Measurements from ENCODE around the gene SAMD4A. TPM values are rescaled to one million over a fixed set of nuclear protein-coding genes. Genes with fewer than 3 reads are reported as not detected.

Gene SAMD4A
- total RNA-seq, 1 experiment from 2014 or later, result 26.5 TPM

DNA sequence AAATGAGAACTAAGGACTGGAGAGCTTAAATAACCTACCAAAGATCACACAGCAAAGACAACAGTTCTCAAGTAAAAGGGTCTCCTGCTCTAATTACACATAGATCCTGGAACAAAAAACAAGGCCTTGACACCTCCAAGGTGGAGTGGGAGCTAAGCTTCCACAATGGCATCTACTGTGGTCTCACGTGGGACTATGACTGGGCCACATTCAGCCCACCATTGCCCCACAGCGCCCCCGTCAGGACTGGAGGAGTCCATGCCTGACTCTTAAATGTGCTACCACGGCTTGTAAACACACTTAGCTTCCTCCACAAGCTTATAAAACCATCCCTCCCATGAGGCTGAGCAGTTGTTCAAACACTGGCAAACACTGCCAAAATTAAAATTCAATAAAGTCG lies 247.1 kb downstream of the SAMD4A start:
- H3K4me3 ChIP-seq (ENCODE audit: low read depth, low read length, poor library complexity, severe bottlenecking), result no peak overlapping the region
- peak; percentile 52 for DNase-seq (ENCODE audit: low spot score)
- H3K27ac ChIP-seq (ENCODE audit: low read depth, low read length, poor library complexity, severe bottlenecking), result no peak overlapping the region
- intact Hi-C loops (cut with micrococcal nuclease; ENCODE audit: unreplicated experiment), result no loop called here
- CTCF ChIA-PET, result no interaction called here
- POLR2A ChIA-PET (ENCODE audit: low non-redundant PET), result no interaction called here
- TF ChIP-seq, protein P1, sequence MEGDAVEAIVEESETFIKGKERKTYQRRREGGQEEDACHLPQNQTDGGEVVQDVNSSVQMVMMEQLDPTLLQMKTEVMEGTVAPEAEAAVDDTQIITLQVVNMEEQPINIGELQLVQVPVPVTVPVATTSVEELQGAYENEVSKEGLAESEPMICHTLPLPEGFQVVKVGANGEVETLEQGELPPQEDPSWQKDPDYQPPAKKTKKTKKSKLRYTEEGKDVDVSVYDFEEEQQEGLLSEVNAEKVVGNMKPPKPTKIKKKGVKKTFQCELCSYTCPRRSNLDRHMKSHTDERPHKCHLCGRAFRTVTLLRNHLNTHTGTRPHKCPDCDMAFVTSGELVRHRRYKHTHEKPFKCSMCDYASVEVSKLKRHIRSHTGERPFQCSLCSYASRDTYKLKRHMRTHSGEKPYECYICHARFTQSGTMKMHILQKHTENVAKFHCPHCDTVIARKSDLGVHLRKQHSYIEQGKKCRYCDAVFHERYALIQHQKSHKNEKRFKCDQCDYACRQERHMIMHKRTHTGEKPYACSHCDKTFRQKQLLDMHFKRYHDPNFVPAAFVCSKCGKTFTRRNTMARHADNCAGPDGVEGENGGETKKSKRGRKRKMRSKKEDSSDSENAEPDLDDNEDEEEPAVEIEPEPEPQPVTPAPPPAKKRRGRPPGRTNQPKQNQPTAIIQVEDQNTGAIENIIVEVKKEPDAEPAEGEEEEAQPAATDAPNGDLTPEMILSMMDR (conservative IDR thresholded peaks at IDR 0.05; ENCODE audit: low read depth, low read length), result peak; percentile 51
- TF ChIP-seq EZH2 (IDR thresholded peaks at IDR 0.05; ENCODE audit: borderline replicate concordance, low read depth, low read length, poor library complexity, severe bottlenecking), result no peak
- H3K36me3 ChIP-seq (ENCODE audit: insufficient read depth, low read length, poor library complexity, severe bottlenecking), result no peaks in the 10 kb centered on the region
- no peaks in the 10 kb centered on the region for H3K9me3 ChIP-seq (ENCODE audit: low read depth, low read length, poor library complexity, severe bottlenecking)
- H3K27me3 ChIP-seq (replicated peaks; ENCODE audit: insufficient read depth, low read depth, low read length, poor library complexity), result no peaks in the 10 kb centered on the region
- peaks cover 8% of the 10 kb centered on the region for H3K4me1 ChIP-seq (ENCODE audit: insufficient read depth, low read length, poor library complexity, severe bottlenecking)
- no TSS peak for BruUV-seq (replicated peaks)

DNA sequence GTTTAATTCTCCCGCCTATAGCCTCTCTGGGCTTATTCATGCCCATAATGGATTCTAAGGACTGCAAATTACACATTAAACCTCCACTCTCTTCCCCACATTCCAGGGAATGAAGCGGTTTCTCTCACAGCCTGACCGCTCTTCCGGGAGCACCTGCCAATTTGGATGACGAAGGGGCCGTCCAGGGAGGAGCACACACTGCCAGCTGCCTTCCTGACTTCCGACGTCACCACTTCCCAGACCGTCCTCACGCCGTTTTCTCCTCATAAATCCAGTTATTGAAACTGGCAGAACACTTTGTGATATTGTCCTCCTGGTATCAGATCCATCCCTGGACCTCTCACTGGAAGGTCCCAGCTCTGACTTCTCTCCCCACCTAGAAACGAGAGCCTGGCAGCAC lies 248.1 kb downstream of the SAMD4A start:
- no peaks in the 10 kb centered on the region for H3K36me3 ChIP-seq (ENCODE audit: insufficient read depth, low read length, poor library complexity, severe bottlenecking)
- POLR2A ChIA-PET (ENCODE audit: low non-redundant PET), result no interaction called here
- no peaks in the 10 kb centered on the region for H3K9me3 ChIP-seq (ENCODE audit: low read depth, low read length, poor library complexity, severe bottlenecking)
- CTCF ChIA-PET, result no interaction called here
- H3K27me3 ChIP-seq (replicated peaks; ENCODE audit: insufficient read depth, low read depth, low read length, poor library complexity), result no peaks in the 10 kb centered on the region
- H3K4me3 ChIP-seq (ENCODE audit: low read depth, low read length, poor library complexity, severe bottlenecking), result no peak overlapping the region
- no peak overlapping the region for H3K27ac ChIP-seq (ENCODE audit: low read depth, low read length, poor library complexity, severe bottlenecking)
- H3K4me1 ChIP-seq (ENCODE audit: insufficient read depth, low read length, poor library complexity, severe bottlenecking), result peaks cover 10% of the 10 kb centered on the region
- intact Hi-C loops (cut with micrococcal nuclease; ENCODE audit: unreplicated experiment), result no loop called here
- TF ChIP-seq EZH2 (IDR thresholded peaks at IDR 0.05; ENCODE audit: borderline replicate concordance, low read depth, low read length, poor library complexity, severe bottlenecking), result no peak
- TF ChIP-seq, protein P1 (conservative IDR thresholded peaks at IDR 0.05; ENCODE audit: low read depth, low read length), result no peak
- DNase-seq (ENCODE audit: low spot score), result no peak
- BruUV-seq (replicated peaks), result no TSS peak

DNA sequence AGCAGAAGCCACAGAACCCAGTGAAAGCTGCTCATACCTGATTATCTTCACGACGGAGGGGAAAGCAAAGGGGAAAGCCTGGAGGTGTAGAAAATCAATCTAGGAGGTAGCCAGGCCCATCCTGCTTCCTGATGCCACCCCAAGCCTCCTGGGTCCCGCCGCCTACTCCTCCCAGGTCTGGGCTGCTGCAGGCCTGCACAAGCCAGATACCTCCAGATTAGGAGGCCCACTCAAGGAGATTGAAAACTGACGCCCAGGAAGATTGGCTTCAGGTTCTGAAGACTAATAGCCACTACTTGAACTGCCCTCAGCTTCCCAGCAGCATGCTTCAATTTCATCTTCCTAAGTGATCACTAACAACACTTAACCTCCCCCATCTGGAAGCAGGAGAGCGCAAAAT lies 248.6 kb downstream of the SAMD4A start:
- intact Hi-C loops (cut with micrococcal nuclease; ENCODE audit: unreplicated experiment), result no loop called here
- no peaks in the 10 kb centered on the region for H3K36me3 ChIP-seq (ENCODE audit: insufficient read depth, low read length, poor library complexity, severe bottlenecking)
- no peak overlapping the region for H3K27ac ChIP-seq (ENCODE audit: low read depth, low read length, poor library complexity, severe bottlenecking)
- no peak overlapping the region for H3K4me3 ChIP-seq (ENCODE audit: low read depth, low read length, poor library complexity, severe bottlenecking)
- ChIA-PET POLR2A (ENCODE audit: low non-redundant PET) (no interaction called here), CTCF (no interaction called here)
- no peaks in the 10 kb centered on the region for H3K27me3 ChIP-seq (replicated peaks; ENCODE audit: insufficient read depth, low read depth, low read length, poor library complexity)
- no peak for TF ChIP-seq EZH2 (IDR thresholded peaks at IDR 0.05; ENCODE audit: borderline replicate concordance, low read depth, low read length, poor library complexity, severe bottlenecking)
- TF ChIP-seq, protein P1 (conservative IDR thresholded peaks at IDR 0.05; ENCODE audit: low read depth, low read length), result no peak
- peaks cover 10% of the 10 kb centered on the region for H3K4me1 ChIP-seq (ENCODE audit: insufficient read depth, low read length, poor library complexity, severe bottlenecking)
- DNase-seq (ENCODE audit: low spot score), result no peak
- BruUV-seq (replicated peaks), result no TSS peak
- no peaks in the 10 kb centered on the region for H3K9me3 ChIP-seq (ENCODE audit: low read depth, low read length, poor library complexity, severe bottlenecking)
